ENCODE measurements around the gene FGD3.

Gene FGD3

GRCh38 chr9:92948632-92949031 is 1.3 kb downstream of the FGD3 start:
- H3K36me3 Mint-ChIP-seq: peaks cover 1% of the 10 kb centered on the region
- no peak overlapping the region for H3K27ac Mint-ChIP-seq
- no peak for ATAC-seq (ENCODE audit: low read depth)
- no peak for DNase-seq (ENCODE audit: low spot score in 2 of 2)
- H3K4me3 Mint-ChIP-seq: no peak overlapping the region
- H3K27me3 Mint-ChIP-seq: peaks cover 17% of the 10 kb centered on the region
- H3K4me1 Mint-ChIP-seq: peaks cover 6% of the 10 kb centered on the region
- H3K9me3 Mint-ChIP-seq: peaks cover 1% of the 10 kb centered on the region

GRCh38 chr9:92949266-92949982 is 2.1 kb downstream of the FGD3 start:
- no peak overlapping the region for H3K27ac Mint-ChIP-seq
- DNase-seq (ENCODE audit: low spot score in 2 of 2) (no peak), ATAC-seq (ENCODE audit: low read depth) (no peak)
- H3K27me3 Mint-ChIP-seq: peaks cover 17% of the 10 kb centered on the region
- H3K9me3 Mint-ChIP-seq: peaks cover 1% of the 10 kb centered on the region
- peaks cover 1% of the 10 kb centered on the region for H3K36me3 Mint-ChIP-seq
- no peak overlapping the region for H3K4me3 Mint-ChIP-seq
- H3K4me1 Mint-ChIP-seq: peaks cover 11% of the 10 kb centered on the region

GRCh38 chr9:92950359-92950955 is 3.1 kb downstream of the FGD3 start:
- ATAC-seq (ENCODE audit: low read depth): no peak
- DNase-seq (ENCODE audit: low spot score in 2 of 2): no peak
- H3K36me3 Mint-ChIP-seq: peaks cover 1% of the 10 kb centered on the region
- H3K4me3 Mint-ChIP-seq: no peak overlapping the region
- H3K9me3 Mint-ChIP-seq: peaks cover 1% of the 10 kb centered on the region
- H3K27me3 Mint-ChIP-seq: peaks cover 15% of the 10 kb centered on the region
- peaks cover 16% of the 10 kb centered on the region for H3K4me1 Mint-ChIP-seq
- no peak overlapping the region for H3K27ac Mint-ChIP-seq

GRCh38 chr9:92952906-92953610 is 5.7 kb downstream of the FGD3 start:
- Mint-ChIP-seq H3K9me3 (no peaks in the 10 kb centered on the region), H3K27me3 (peaks cover 6% of the 10 kb centered on the region), H3K4me1 (peaks cover 16% of the 10 kb centered on the region), H3K27ac (no peak overlapping the region), H3K36me3 (peaks cover 1% of the 10 kb centered on the region), H3K4me3 (no peak overlapping the region)
- ATAC-seq (ENCODE audit: low read depth): no peak
- DNase-seq (ENCODE audit: low spot score in 2 of 2): no peak

- peak overlapping the region; percentile 69 for H3K4me3 Mint-ChIP-seq
- peaks cover 16% of the 10 kb centered on the region for H3K4me1 Mint-ChIP-seq
- ATAC-seq (ENCODE audit: low read depth) (peak; percentile 76), DNase-seq (ENCODE audit: low spot score in 2 of 2) (no peak)
- no peaks in the 10 kb centered on the region for H3K9me3 Mint-ChIP-seq
- peaks cover 3% of the 10 kb centered on the region for H3K27me3 Mint-ChIP-seq
- H3K36me3 Mint-ChIP-seq: peaks cover 1% of the 10 kb centered on the region
- peak overlapping the region; percentile 76 for H3K27ac Mint-ChIP-seq
Observed at GRCh38 chr9:92954049-92954861, 6.9 kb downstream of the FGD3 start.

- no peaks in the 10 kb centered on the region for H3K27me3 Mint-ChIP-seq
- peak overlapping the region; percentile 69 for H3K4me3 Mint-ChIP-seq
- H3K9me3 Mint-ChIP-seq: no peaks in the 10 kb centered on the region
- peaks cover 1% of the 10 kb centered on the region for H3K36me3 Mint-ChIP-seq
- DNase-seq (ENCODE audit: low spot score in 2 of 2) (no peak), ATAC-seq (ENCODE audit: low read depth) (no peak)
- peak overlapping the region; percentile 76 for H3K27ac Mint-ChIP-seq
- H3K4me1 Mint-ChIP-seq: peaks cover 18% of the 10 kb centered on the region
Observed at GRCh38 chr9:92954886-92955285, 7.6 kb downstream of the FGD3 start.

- ATAC-seq (ENCODE audit: low read depth): no peak
- Mint-ChIP-seq H3K27ac (no peak overlapping the region), H3K4me1 (peaks cover 30% of the 10 kb centered on the region), H3K4me3 (no peak overlapping the region), H3K9me3 (no peaks in the 10 kb centered on the region), H3K36me3 (peaks cover 7% of the 10 kb centered on the region), H3K27me3 (no peaks in the 10 kb centered on the region)
- DNase-seq (ENCODE audit: low spot score in 2 of 2): no peak
Observed at GRCh38 chr9:92960561-92961290, 13.4 kb downstream of the FGD3 start.

- Mint-ChIP-seq H3K4me1 (peaks cover 34% of the 10 kb centered on the region), H3K36me3 (peaks cover 8% of the 10 kb centered on the region), H3K9me3 (no peaks in the 10 kb centered on the region), H3K27me3 (no peaks in the 10 kb centered on the region), H3K27ac (peak overlapping the region; percentile 87), H3K4me3 (no peak overlapping the region)
- ATAC-seq (ENCODE audit: low read depth) (no peak), DNase-seq (ENCODE audit: low spot score in 2 of 2) (no peak)
Observed at GRCh38 chr9:92961627-92962302, 14.4 kb downstream of the FGD3 start.

GRCh38 chr9:92962303-92962649 is 15.0 kb downstream of the FGD3 start:
- DNase-seq (ENCODE audit: low spot score in 2 of 2) (no peak), ATAC-seq (ENCODE audit: low read depth) (no peak)
- peak overlapping the region; percentile 87 for H3K27ac Mint-ChIP-seq
- no peaks in the 10 kb centered on the region for H3K27me3 Mint-ChIP-seq
- peaks cover 37% of the 10 kb centered on the region for H3K4me1 Mint-ChIP-seq
- no peak overlapping the region for H3K4me3 Mint-ChIP-seq
- H3K9me3 Mint-ChIP-seq: no peaks in the 10 kb centered on the region
- H3K36me3 Mint-ChIP-seq: peaks cover 10% of the 10 kb centered on the region

- Mint-ChIP-seq H3K9me3 (no peaks in the 10 kb centered on the region), H3K4me1 (peaks cover 41% of the 10 kb centered on the region), H3K36me3 (peaks cover 11% of the 10 kb centered on the region), H3K4me3 (no peak overlapping the region), H3K27me3 (no peaks in the 10 kb centered on the region), H3K27ac (no peak overlapping the region)
- no peak for DNase-seq (ENCODE audit: low spot score in 2 of 2)
- no peak for ATAC-seq (ENCODE audit: low read depth)
Observed at GRCh38 chr9:92962846-92963245, 15.5 kb downstream of the FGD3 start.

GRCh38 chr9:92963831-92964606 is 16.7 kb downstream of the FGD3 start:
- DNase-seq (ENCODE audit: low spot score in 2 of 2) (peak; percentile 55 to 62), ATAC-seq (ENCODE audit: low read depth) (peak; percentile 84)
- Mint-ChIP-seq H3K27me3 (no peaks in the 10 kb centered on the region), H3K36me3 (peaks cover 11% of the 10 kb centered on the region), H3K4me3 (peak overlapping the region; percentile 100), H3K4me1 (peaks cover 51% of the 10 kb centered on the region), H3K9me3 (no peaks in the 10 kb centered on the region), H3K27ac (peak overlapping the region; percentile 99)

- H3K4me1 Mint-ChIP-seq: peaks cover 56% of the 10 kb centered on the region
- no peaks in the 10 kb centered on the region for H3K9me3 Mint-ChIP-seq
- peak overlapping the region; percentile 99 for H3K27ac Mint-ChIP-seq
- H3K4me3 Mint-ChIP-seq: peak overlapping the region; percentile 100
- H3K27me3 Mint-ChIP-seq: no peaks in the 10 kb centered on the region
- no peak for ATAC-seq (ENCODE audit: low read depth)
- no peak for DNase-seq (ENCODE audit: low spot score in 2 of 2)
- H3K36me3 Mint-ChIP-seq: peaks cover 11% of the 10 kb centered on the region
Observed at GRCh38 chr9:92964607-92965060, 17.3 kb downstream of the FGD3 start.

All from memory B cell (primary cell).